ENCODE results near the gene DPH2. TPM values are rescaled to one million over a fixed set of nuclear protein-coding genes. Genes with fewer than 3 reads are reported as not detected.

The DPH2 gene
- total and polyA plus RNA-seq, 2 of the 8 experiments (the other 6 are each of a cell fraction or from before 2014, with no cell fraction given), result 64.9 to 92.1 TPM

DNA sequence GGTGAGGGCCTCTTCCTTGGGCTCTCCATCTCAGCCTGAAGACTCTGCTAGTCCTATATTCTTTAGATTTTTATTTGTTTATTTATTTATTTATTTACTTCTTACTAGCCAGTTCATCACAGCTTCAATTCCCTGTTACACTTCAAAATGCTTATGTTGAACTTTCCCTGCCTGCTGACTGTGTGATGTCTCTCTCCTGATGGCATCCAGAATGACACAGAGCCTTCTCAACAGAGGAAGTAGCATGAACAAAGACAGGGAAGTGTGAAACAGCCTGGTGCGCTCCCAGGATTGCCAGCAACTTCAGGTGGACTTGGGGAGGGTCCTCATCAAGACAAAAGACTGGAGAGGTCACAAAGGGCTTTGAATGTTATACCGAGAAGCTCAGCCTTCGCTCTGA, 27.4 kb upstream of the DPH2 start:
- no peak overlapping the region for H3K27ac ChIP-seq (ENCODE audit: low read depth, low read length)
- ChIA-PET POLR2A (ENCODE audit: partially characterized antibody) (interaction anchor here (1.2 to 1.5 kb wide), 5 partner anchors 11 to 393 kb away, joined by 3 to 4 read pairs (median 3); partner anchors contain the start of gene KDM4A), CTCF (ENCODE audit: partially characterized antibody) (interaction anchor here (0.6 to 10.8 kb wide), 11 partner anchors 8 to 183 kb away, joined by 3 to 151 read pairs (median 4); partner anchors contain the start of genes ARTN and DPH2)
- TF ChIP-seq MAFK (IDR thresholded peaks at IDR 0.05; ENCODE audit: low read depth, low read length) (no peak), FOSL1 (IDR thresholded peaks at IDR 0.05; ENCODE audit: insufficient read depth, low read depth, low read length) (no peak), POU5F1 (IDR thresholded peaks at IDR 0.05; ENCODE audit: low read depth, low read length) (no peak), CBX5 (IDR thresholded peaks at IDR 0.05; ENCODE audit: low read depth, low read length) (no peak), KDM5A (IDR thresholded peaks at IDR 0.05; ENCODE audit: low read length) (no peak), CEBPB (IDR thresholded peaks at IDR 0.05; ENCODE audit: low read depth, low read length) (no peak), EZH2 (IDR thresholded peaks at IDR 0.05; ENCODE audit: low read depth, low read length, severe bottlenecking) (no peak), TBP (IDR thresholded peaks at IDR 0.05; ENCODE audit: low read depth, low read length) (no peak)
- TF ChIP-seq, protein P1, sequence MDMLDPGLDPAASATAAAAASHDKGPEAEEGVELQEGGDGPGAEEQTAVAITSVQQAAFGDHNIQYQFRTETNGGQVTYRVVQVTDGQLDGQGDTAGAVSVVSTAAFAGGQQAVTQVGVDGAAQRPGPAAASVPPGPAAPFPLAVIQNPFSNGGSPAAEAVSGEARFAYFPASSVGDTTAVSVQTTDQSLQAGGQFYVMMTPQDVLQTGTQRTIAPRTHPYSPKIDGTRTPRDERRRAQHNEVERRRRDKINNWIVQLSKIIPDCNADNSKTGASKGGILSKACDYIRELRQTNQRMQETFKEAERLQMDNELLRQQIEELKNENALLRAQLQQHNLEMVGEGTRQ (IDR thresholded peaks at IDR 0.05; ENCODE audit: low read length), result no peak
- TF ChIP-seq, protein P2, sequence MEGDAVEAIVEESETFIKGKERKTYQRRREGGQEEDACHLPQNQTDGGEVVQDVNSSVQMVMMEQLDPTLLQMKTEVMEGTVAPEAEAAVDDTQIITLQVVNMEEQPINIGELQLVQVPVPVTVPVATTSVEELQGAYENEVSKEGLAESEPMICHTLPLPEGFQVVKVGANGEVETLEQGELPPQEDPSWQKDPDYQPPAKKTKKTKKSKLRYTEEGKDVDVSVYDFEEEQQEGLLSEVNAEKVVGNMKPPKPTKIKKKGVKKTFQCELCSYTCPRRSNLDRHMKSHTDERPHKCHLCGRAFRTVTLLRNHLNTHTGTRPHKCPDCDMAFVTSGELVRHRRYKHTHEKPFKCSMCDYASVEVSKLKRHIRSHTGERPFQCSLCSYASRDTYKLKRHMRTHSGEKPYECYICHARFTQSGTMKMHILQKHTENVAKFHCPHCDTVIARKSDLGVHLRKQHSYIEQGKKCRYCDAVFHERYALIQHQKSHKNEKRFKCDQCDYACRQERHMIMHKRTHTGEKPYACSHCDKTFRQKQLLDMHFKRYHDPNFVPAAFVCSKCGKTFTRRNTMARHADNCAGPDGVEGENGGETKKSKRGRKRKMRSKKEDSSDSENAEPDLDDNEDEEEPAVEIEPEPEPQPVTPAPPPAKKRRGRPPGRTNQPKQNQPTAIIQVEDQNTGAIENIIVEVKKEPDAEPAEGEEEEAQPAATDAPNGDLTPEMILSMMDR (IDR thresholded peaks at IDR 0.05; ENCODE audit: control extremely low read depth in 1 of 3, insufficient read depth in 1 of 3, low read depth in 1 of 3, low read length in 3 of 3), result no peak

More for the DNA sequence above, 27.4 kb upstream of the DPH2 start:
- Histone ChIP-seq H4K8ac (ENCODE audit: extremely low read depth, insufficient read depth, low read length) (no peak overlapping the region), H4K91ac (replicated peaks; ENCODE audit: insufficient read length, low read length) (no peak overlapping the region), H3K9me3 (ENCODE audit: insufficient read depth in 2 of 2, low read depth in 1 of 2, low read length in 1 of 2) (no peaks in the 10 kb centered on the region), H3K9ac (replicated peaks in 1 of 4; ENCODE audit: extremely low read depth in 1 of 4, low read depth in 3 of 4, low read length in 3 of 4) (no peak overlapping the region), H3K14ac (ENCODE audit: insufficient read length) (no peak overlapping the region), H3K36me3 (ENCODE audit: control insufficient read depth in 2 of 4, insufficient read depth in 4 of 4, low read length in 3 of 4) (no peaks in the 10 kb centered on the region; a peak in 1 of 8 replicates), H3K4ac (replicated peaks; ENCODE audit: insufficient read length, low read depth, low read length) (no peak overlapping the region), H3K27me3 (replicated peaks in 1 of 4; ENCODE audit: control insufficient read depth in 3 of 4, extremely low read depth in 1 of 4, insufficient read depth in 3 of 4, low read length in 3 of 4) (no peaks in the 10 kb centered on the region; a peak in 1 of 7 replicates), H3K56ac (replicated peaks; ENCODE audit: insufficient read length, low read depth, low read length) (no peak overlapping the region), H3K79me2 (ENCODE audit: control insufficient read depth in 1 of 2, insufficient read depth in 2 of 2, low read length in 2 of 2) (no peaks in the 10 kb centered on the region), H3K79me1 (ENCODE audit: low read depth, low read length) (no peaks in the 10 kb centered on the region), H2BK15ac (ENCODE audit: low read length) (no peak overlapping the region), H2BK12ac (ENCODE audit: low read depth, low read length) (no peak overlapping the region), H3K4me2 (ENCODE audit: insufficient read depth in 1 of 2, low read depth in 2 of 2, low read length in 2 of 2) (no peak overlapping the region), H3K23me2 (ENCODE audit: low read depth, low read length) (peaks cover 3% of the 10 kb centered on the region), H2AK5ac (ENCODE audit: low read depth, low read length) (no peak overlapping the region), H3K4me1 (replicated peaks in 1 of 4; ENCODE audit: control insufficient read depth in 3 of 4, insufficient read depth in 4 of 4, low read length in 3 of 4) (peaks cover 6 to 21% (median 9%) of the 10 kb centered on the region in 4 experiments), H2BK20ac (ENCODE audit: low read length) (no peak overlapping the region), H2BK5ac (ENCODE audit: low read depth, low read length) (no peak overlapping the region), H3K23ac (ENCODE audit: insufficient read length) (no peak overlapping the region), H2BK120ac (replicated peaks; ENCODE audit: low read depth, low read length) (no peak overlapping the region), H2AFZ (ENCODE audit: low read length) (no peak overlapping the region), H4K20me1 (replicated peaks in 1 of 2; ENCODE audit: control insufficient read depth in 1 of 2, insufficient read depth in 2 of 2, low read length in 2 of 2) (peaks cover 2 to 4% of the 10 kb centered on the region in 2 experiments), H3K4me3 (ENCODE audit: extremely low read depth in 1 of 4, insufficient read depth in 2 of 4, low read depth in 3 of 4, low read length in 4 of 4) (no peak overlapping the region), H3K18ac (ENCODE audit: extremely low read depth, low read length) (no peak overlapping the region), H4K5ac (ENCODE audit: insufficient read length, low read depth, low read length) (no peak overlapping the region)
- DNase-seq (ENCODE audit: low read depth in 1 of 2, low spot score in 2 of 2), result no peak
- 90% methylated on average over 3 of the region's 3 CpGs; no CpG with 5 or more reads in 1 of the 2 experiments for WGBS, 2 experiments (ENCODE audit: extremely low coverage in 1 of 2, insufficient coverage in 1 of 2, insufficient read length in 1 of 2, insufficient replicate concordance in 2 of 2, low coverage in 1 of 2, low lambda C conversion rate in 2 of 2, missing lambda C conversion rate in 1 of 2)
- FAIRE-seq, result no peak

All from H1 (cell line).